Lung (tissue), 12 donors: ENCODE results near the gene PTPRN2. TPM values are rescaled to one million over a fixed set of nuclear protein-coding genes. Genes with fewer than 3 reads are reported as not detected.

Source experiments
- ATAC-seq: fragments of 200-7000 bp; cut with Tn5 transposase; one replicate; pipeline ENCODE4 v1.9.1; 2020; ENCODE audit warnings: moderate number of reproducible peaks; ENCODE audit not compliant: insufficient read depth, low FRiP score
- DNase-seq, 3 donors: peaks; one replicate each; pipeline ENCODE4 v3.0.0-alpha.2; 2013 to 2017
- H3K27ac ChIP-seq, 2 donors: one replicate each; pipeline ENCODE4 v1.5.1; 2013; ENCODE audit warnings: mild to moderate bottlenecking in 2 of 2, moderate library complexity in 2 of 2, control low read depth in 1 of 2, inconsistent platforms in 1 of 2, low read depth in 1 of 2, low read length in 1 of 2
- H3K27me3 ChIP-seq, 3 donors: one replicate each; pipeline ENCODE4 v1.5.1; 2013; ENCODE audit warnings: low read length in 2 of 3; ENCODE audit not compliant: control insufficient read depth in 3 of 3, insufficient read depth in 3 of 3
- H3K36me3 ChIP-seq, 4 donors: one replicate each; pipeline ENCODE4 v1.5.1; 2013; ENCODE audit warnings: low read length in 4 of 4, mild to moderate bottlenecking in 1 of 4, moderate library complexity in 1 of 4; ENCODE audit not compliant: control insufficient read depth in 4 of 4, insufficient read depth in 4 of 4
- H3K4me1 ChIP-seq, 5 donors: one replicate each; pipeline ENCODE4 v1.5.1; 2013; ENCODE audit warnings: low read length in 5 of 5, mild to moderate bottlenecking in 2 of 5, moderate library complexity in 1 of 5; ENCODE audit not compliant: control insufficient read depth in 5 of 5, insufficient read depth in 5 of 5
- H3K4me3 ChIP-seq: one replicate; pipeline ENCODE4 v1.5.1; 2013; ENCODE audit warnings: mild to moderate bottlenecking, control low read depth, moderate library complexity
- H3K9ac ChIP-seq, 2 donors: one replicate each; pipeline ENCODE4 v1.5.1; 2013; ENCODE audit warnings: low read length in 2 of 2, control low read depth in 1 of 2; ENCODE audit not compliant: insufficient read depth in 1 of 2
- H3K9me3 ChIP-seq, 4 donors: one replicate each; pipeline ENCODE4 v1.5.1; 2013; ENCODE audit warnings: low read length in 3 of 4, mild to moderate bottlenecking in 1 of 4, moderate library complexity in 1 of 4; ENCODE audit not compliant: control insufficient read depth in 4 of 4, insufficient read depth in 3 of 4
- CTCF ChIP-seq: IDR thresholded peaks from 2 replicates; pipeline ENCODE4 v1.5.1; 2012; ENCODE audit warnings: mild to moderate bottlenecking; ENCODE audit errors: control extremely low read depth, extremely low read depth
- WGBS, 2 donors: extraction: QIAGEN DNeasy Blood & Tissue Kit; methylation state at CpG; one replicate each; pipeline ENCODE4 v1.1.7; 2013; 5-methylcytosine and 5-hydroxymethylcytosine counted together
- polyA plus RNA-seq, 2 donors: library from polyadenylated mRNA; stranded (reverse); fragments of 200-250 nt; gene quantifications; one replicate each; pipeline ENCODE4 v1.2.1, GENCODE V29; 2013
- total RNA-seq, 2 donors: library from RNA; depleted of rRNA in 1 of 2; stranded (reverse); fragments of >200 nt in 1 of 2; gene quantifications; one replicate each; pipeline ENCODE4 v1.2.1, GENCODE V29; 2014 to 2021
- donor health status: control.
- donor health status: control.
- donor health status: Bipolar disorder and iron deficiency.
- donor health status: healthy.
- donor health status: DM: yes; HTN: yes; CAD: no.

PTPRN2 gene
- total and polyA plus RNA-seq, 4 donors: 2.1 to 7.4 (median 4.4) TPM

GRCh38 chr7:158273138-158273651 is 314.4 kb downstream of the PTPRN2 start:
- DNase-seq: no peak
- no peak for TF ChIP-seq CTCF
- Histone ChIP-seq H3K27ac (no peak overlapping the region), H3K9me3 (peaks cover 0 to 5% (median 0%) of the 10 kb centered on the region in 4 donors), H3K4me3 (no peak overlapping the region), H3K9ac (no peak overlapping the region), H3K36me3 (no peaks in the 10 kb centered on the region), H3K27me3 (no peaks in the 10 kb centered on the region), H3K4me1 (no peaks in the 10 kb centered on the region)
- ATAC-seq: no peak
- 91 to 95% methylated on average over 29 to 31 of the region's 31 CpGs for WGBS, 2 donors

- Histone ChIP-seq H3K9ac (no peak overlapping the region), H3K4me1 (no peaks in the 10 kb centered on the region), H3K27me3 (no peaks in the 10 kb centered on the region), H3K9me3 (peaks cover 0 to 5% (median 0%) of the 10 kb centered on the region in 4 donors), H3K36me3 (no peaks in the 10 kb centered on the region), H3K27ac (no peak overlapping the region), H3K4me3 (no peak overlapping the region)
- no peak for DNase-seq
- ATAC-seq: no peak
- WGBS, 2 donors: 92 to 93% methylated on average over 15 of the region's 15 CpGs
- no peak for TF ChIP-seq CTCF
Measured at GRCh38 chr7:158272509-158273137, 315.0 kb downstream of the PTPRN2 start.

GRCh38 chr7:158272091-158272490 is 315.5 kb downstream of the PTPRN2 start:
- DNase-seq (no peak), ATAC-seq (no peak)
- TF ChIP-seq CTCF: no peak
- no peak overlapping the region for H3K27ac ChIP-seq
- peaks cover 0 to 5% (median 0%) of the 10 kb centered on the region in 4 donors for H3K9me3 ChIP-seq
- WGBS, 2 donors: 88 to 93% methylated on average over 12 of the region's 12 CpGs
- H3K9ac ChIP-seq: no peak overlapping the region
- H3K4me3 ChIP-seq: no peak overlapping the region
- no peaks in the 10 kb centered on the region for H3K4me1 ChIP-seq
- H3K27me3 ChIP-seq: no peaks in the 10 kb centered on the region
- H3K36me3 ChIP-seq: no peaks in the 10 kb centered on the region
